ENCODE data around the gene USP6. TPM values are rescaled to one million over a fixed set of nuclear protein-coding genes. Genes with fewer than 3 reads are reported as not detected.
"Not testable (repeated sequence)": the region's sequence is repeated elsewhere in the genome, so short reads cannot be mapped to it uniquely, and the experiment has no call there.

USP6 gene
- polyA plus RNA-seq, 2 donors: 0.02 to 0.04 TPM

- H3K4me1 ChIP-seq (ENCODE audit: control insufficient read depth in 2 of 2, insufficient read depth in 2 of 2, low read length in 1 of 2); H3K27ac ChIP-seq (ENCODE audit: low read depth in 2 of 2, low read length in 1 of 2); H3K27me3 ChIP-seq (ENCODE audit: control insufficient read depth in 1 of 2, insufficient read depth in 2 of 2, low read length in 2 of 2); H3K36me3 ChIP-seq (ENCODE audit: control insufficient read depth in 2 of 2, insufficient read depth in 2 of 2, low read length in 1 of 2); H3K9me3 ChIP-seq (ENCODE audit: control insufficient read depth in 2 of 2, insufficient read depth in 1 of 2, low read depth in 1 of 2, low read length in 1 of 2); H3K4me3 ChIP-seq (ENCODE audit: low read depth in 1 of 2, low read length in 2 of 2): not testable (repeated sequence)
- WGBS, 2 donors: 80 to 86% methylated on average over 1 of the region's 1 CpG
Measured at GRCh38 chr17:5146122-5146521, 30.3 kb downstream of the USP6 start.

DNA sequence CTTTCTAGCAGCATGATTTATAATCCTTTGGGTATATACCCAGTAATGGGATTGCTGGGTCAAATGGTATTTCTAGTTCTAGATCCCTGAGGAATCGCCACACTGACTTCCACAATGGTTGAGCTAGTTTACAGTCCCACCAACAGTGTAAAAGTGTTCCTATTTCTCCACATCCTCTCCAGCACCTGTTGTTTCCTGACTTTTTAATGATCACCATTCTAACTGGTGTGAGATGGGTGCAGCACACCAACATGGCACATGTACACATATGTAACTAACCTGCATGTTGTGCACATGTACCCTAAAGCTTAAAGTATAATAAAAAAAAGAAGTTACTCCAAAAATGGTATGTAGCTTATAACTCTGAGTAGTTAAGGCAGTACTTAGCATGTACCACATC, 44.9 kb downstream of the USP6 start:
- H3K27me3 ChIP-seq (ENCODE audit: control insufficient read depth in 1 of 2, insufficient read depth in 2 of 2, low read length in 2 of 2); H3K36me3 ChIP-seq (ENCODE audit: control insufficient read depth in 2 of 2, insufficient read depth in 2 of 2, low read length in 1 of 2); H3K4me3 ChIP-seq (ENCODE audit: low read depth in 1 of 2, low read length in 2 of 2); H3K9me3 ChIP-seq (ENCODE audit: control insufficient read depth in 2 of 2, insufficient read depth in 1 of 2, low read depth in 1 of 2, low read length in 1 of 2); H3K4me1 ChIP-seq (ENCODE audit: control insufficient read depth in 2 of 2, insufficient read depth in 2 of 2, low read length in 1 of 2); H3K27ac ChIP-seq (ENCODE audit: low read depth in 2 of 2, low read length in 1 of 2): not testable (repeated sequence)
- 83 to 100% methylated on average over 1 of the region's 1 CpG for WGBS, 2 donors

DNA sequence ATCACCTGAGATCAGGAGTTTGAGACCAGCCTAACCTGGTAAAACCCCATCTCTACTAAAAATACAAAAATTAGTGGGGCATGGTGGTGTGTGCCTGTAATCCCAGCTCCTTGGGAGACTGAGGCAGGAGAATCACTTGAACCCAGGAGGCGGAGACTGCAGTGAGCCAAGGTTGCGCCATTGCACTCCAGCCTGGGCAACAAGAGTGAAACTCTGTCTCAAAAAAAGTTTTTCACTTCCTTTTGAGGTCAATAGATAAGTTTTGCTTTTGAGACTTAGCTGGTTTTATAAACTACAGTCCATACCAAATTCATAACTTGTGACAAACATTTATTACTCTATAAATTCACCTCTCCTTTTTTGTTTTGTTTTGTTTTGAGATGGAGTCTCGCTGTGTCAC, 46.0 kb downstream of the USP6 start:
- H3K27me3 ChIP-seq (ENCODE audit: control insufficient read depth in 1 of 2, insufficient read depth in 2 of 2, low read length in 2 of 2); H3K9me3 ChIP-seq (ENCODE audit: control insufficient read depth in 2 of 2, insufficient read depth in 1 of 2, low read depth in 1 of 2, low read length in 1 of 2); H3K4me1 ChIP-seq (ENCODE audit: control insufficient read depth in 2 of 2, insufficient read depth in 2 of 2, low read length in 1 of 2); H3K4me3 ChIP-seq (ENCODE audit: low read depth in 1 of 2, low read length in 2 of 2); H3K36me3 ChIP-seq (ENCODE audit: control insufficient read depth in 2 of 2, insufficient read depth in 2 of 2, low read length in 1 of 2); H3K27ac ChIP-seq (ENCODE audit: low read depth in 2 of 2, low read length in 1 of 2): not testable (repeated sequence)
- WGBS, 2 donors: 77 to 82% methylated on average over 3 of the region's 3 CpGs

DNA sequence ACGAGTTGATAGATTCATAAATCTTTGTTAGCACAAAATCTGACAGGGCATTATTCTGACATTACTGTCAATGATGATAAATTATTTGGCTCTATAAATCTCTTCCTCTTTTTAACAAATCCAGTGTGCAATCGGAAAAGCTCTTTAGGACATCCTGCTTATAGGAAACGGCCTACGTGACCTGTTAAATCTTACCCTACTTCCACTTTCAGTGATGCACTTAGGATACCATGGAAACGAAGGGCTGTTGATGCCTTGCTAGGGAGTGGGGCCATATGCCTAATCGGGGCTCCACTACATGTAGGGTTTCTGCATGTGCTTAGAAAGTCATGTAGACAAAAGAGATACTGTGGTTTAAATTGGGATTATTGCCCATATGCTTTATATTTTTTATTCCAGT, 48.6 kb downstream of the USP6 start:
- H3K9me3 ChIP-seq (ENCODE audit: control insufficient read depth in 2 of 2, insufficient read depth in 1 of 2, low read depth in 1 of 2, low read length in 1 of 2): no peaks in the 10 kb centered on the region
- no peaks in the 10 kb centered on the region for H3K4me1 ChIP-seq (ENCODE audit: control insufficient read depth in 2 of 2, insufficient read depth in 2 of 2, low read length in 1 of 2)
- no peak overlapping the region for H3K4me3 ChIP-seq (ENCODE audit: low read depth in 1 of 2, low read length in 2 of 2)
- H3K27ac ChIP-seq (ENCODE audit: low read depth in 2 of 2, low read length in 1 of 2): no peak overlapping the region
- no peaks in the 10 kb centered on the region for H3K36me3 ChIP-seq (ENCODE audit: control insufficient read depth in 2 of 2, insufficient read depth in 2 of 2, low read length in 1 of 2)
- 73 to 74% methylated on average over 6 of the region's 6 CpGs for WGBS, 2 donors
- no peaks in the 10 kb centered on the region for H3K27me3 ChIP-seq (ENCODE audit: control insufficient read depth in 1 of 2, insufficient read depth in 2 of 2, low read length in 2 of 2)

DNA sequence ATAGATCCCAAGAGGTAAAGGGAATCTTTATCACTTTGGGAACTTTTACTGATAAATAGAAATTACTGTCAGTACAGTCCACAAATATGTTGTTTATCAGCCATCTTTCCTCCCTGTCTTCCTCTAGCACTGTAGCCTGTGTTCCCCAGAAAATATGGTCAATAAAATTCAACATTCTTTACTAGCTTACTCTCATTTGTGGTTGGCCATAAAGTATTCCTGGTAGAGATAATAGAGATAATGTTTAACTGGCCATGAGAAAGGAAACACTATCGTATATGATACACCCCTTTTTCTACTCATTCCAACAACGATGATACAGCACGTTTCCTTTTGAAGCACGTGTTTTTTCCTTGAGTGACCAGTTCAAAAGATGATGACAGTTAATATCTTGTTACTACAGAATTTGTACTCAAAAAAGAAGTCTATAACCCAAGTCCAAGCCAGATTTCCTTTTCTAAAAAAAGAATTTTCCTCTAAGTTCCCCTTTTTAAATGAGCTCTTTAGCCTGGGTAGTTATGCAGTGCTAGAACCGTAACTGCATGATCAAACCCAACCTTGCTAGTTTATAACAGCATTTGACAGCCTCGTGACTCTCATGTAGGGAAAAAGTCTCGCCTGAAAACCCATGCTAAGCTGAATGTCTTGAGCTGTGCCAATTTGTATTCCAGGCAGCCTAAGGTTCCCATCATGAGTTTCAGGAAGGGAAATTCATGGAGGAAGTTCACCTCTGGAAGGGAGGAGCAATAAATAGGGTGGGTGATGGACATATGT, 50.1 kb downstream of the USP6 start:
- not testable (repeated sequence) for H3K27me3 ChIP-seq (ENCODE audit: control insufficient read depth in 1 of 2, insufficient read depth in 2 of 2, low read length in 2 of 2); H3K36me3 ChIP-seq (ENCODE audit: control insufficient read depth in 2 of 2, insufficient read depth in 2 of 2, low read length in 1 of 2); H3K4me3 ChIP-seq (ENCODE audit: low read depth in 1 of 2, low read length in 2 of 2); H3K9me3 ChIP-seq (ENCODE audit: control insufficient read depth in 2 of 2, insufficient read depth in 1 of 2, low read depth in 1 of 2, low read length in 1 of 2); H3K4me1 ChIP-seq (ENCODE audit: control insufficient read depth in 2 of 2, insufficient read depth in 2 of 2, low read length in 1 of 2); H3K27ac ChIP-seq (ENCODE audit: low read depth in 2 of 2, low read length in 1 of 2)
- WGBS, 2 donors: 65 to 70% methylated on average over 4 of the region's 7 CpGs

GRCh38 chr17:5175027-5175426, 59.2 kb downstream of the USP6 start:
- H3K4me3 ChIP-seq (ENCODE audit: low read depth in 1 of 2, low read length in 2 of 2); H3K27ac ChIP-seq (ENCODE audit: low read depth in 2 of 2, low read length in 1 of 2); H3K27me3 ChIP-seq (ENCODE audit: control insufficient read depth in 1 of 2, insufficient read depth in 2 of 2, low read length in 2 of 2); H3K36me3 ChIP-seq (ENCODE audit: control insufficient read depth in 2 of 2, insufficient read depth in 2 of 2, low read length in 1 of 2); H3K4me1 ChIP-seq (ENCODE audit: control insufficient read depth in 2 of 2, insufficient read depth in 2 of 2, low read length in 1 of 2): not testable (repeated sequence)
- 90 to 94% methylated on average over 7 of the region's 7 CpGs for WGBS, 2 donors
- peaks cover 10 to 15% of the 10 kb centered on the region in 2 donors for H3K9me3 ChIP-seq (ENCODE audit: control insufficient read depth in 2 of 2, insufficient read depth in 1 of 2, low read depth in 1 of 2, low read length in 1 of 2)

- WGBS, 2 donors: 98% methylated on average over 12 of the region's 12 CpGs
- H3K36me3 ChIP-seq (ENCODE audit: control insufficient read depth in 2 of 2, insufficient read depth in 2 of 2, low read length in 1 of 2): peaks cover 0 to 2% of the 10 kb centered on the region in 2 donors
- no peak overlapping the region for H3K4me3 ChIP-seq (ENCODE audit: low read depth in 1 of 2, low read length in 2 of 2)
- no peaks in the 10 kb centered on the region for H3K27me3 ChIP-seq (ENCODE audit: control insufficient read depth in 1 of 2, insufficient read depth in 2 of 2, low read length in 2 of 2)
- peaks cover 22 to 33% of the 10 kb centered on the region in 2 donors for H3K9me3 ChIP-seq (ENCODE audit: control insufficient read depth in 2 of 2, insufficient read depth in 1 of 2, low read depth in 1 of 2, low read length in 1 of 2)
- H3K4me1 ChIP-seq (ENCODE audit: control insufficient read depth in 2 of 2, insufficient read depth in 2 of 2, low read length in 1 of 2): no peaks in the 10 kb centered on the region
- H3K27ac ChIP-seq (ENCODE audit: low read depth in 2 of 2, low read length in 1 of 2): no peak overlapping the region
Measured at GRCh38 chr17:5179003-5179402, 63.2 kb downstream of the USP6 start.

DNA sequence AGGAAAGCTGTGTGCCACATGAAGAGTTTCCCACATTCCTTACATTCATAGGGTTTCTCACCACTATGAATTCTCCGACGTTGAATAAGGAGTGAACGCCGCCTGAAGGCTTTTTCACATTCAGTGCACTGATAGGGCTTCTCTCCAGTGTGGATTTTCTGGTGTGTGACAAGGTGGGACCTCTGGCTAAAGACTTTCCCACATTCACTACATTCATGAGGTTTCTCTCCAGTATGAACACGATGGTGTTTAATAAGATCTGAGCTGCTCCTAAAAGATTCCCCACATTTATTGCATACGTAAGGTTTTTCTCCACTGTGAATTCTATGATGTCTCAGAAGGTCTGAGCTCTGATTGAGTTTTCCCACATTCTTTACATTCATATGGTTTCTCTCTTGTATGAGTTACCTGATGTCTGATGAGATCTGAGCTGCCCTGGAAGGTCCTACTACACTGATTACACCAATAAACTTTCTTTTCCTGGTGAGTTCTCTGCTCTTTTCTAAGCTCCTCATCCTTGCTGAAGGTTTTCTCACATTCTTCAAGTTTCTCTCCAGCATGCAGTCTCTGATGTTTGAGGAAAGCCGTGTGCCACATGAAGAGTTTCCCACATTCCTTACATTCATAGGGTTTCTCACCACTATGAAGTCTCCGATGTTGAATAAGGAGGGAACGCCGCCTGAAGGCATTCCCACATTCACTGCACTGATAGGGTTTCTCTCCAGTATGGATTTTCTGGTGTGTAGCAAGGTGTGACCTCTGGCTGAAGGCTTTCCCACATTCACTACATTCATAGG, 65.9 kb downstream of the USP6 start:
- WGBS, 2 donors: 96 to 97% methylated on average over 10 of the region's 10 CpGs
- H3K4me3 ChIP-seq (ENCODE audit: low read depth in 1 of 2, low read length in 2 of 2): no peak overlapping the region
- peaks cover 32 to 36% of the 10 kb centered on the region in 2 donors for H3K9me3 ChIP-seq (ENCODE audit: control insufficient read depth in 2 of 2, insufficient read depth in 1 of 2, low read depth in 1 of 2, low read length in 1 of 2)
- no peaks in the 10 kb centered on the region for H3K36me3 ChIP-seq (ENCODE audit: control insufficient read depth in 2 of 2, insufficient read depth in 2 of 2, low read length in 1 of 2)
- H3K27ac ChIP-seq (ENCODE audit: low read depth in 2 of 2, low read length in 1 of 2): no peak overlapping the region
- no peaks in the 10 kb centered on the region for H3K27me3 ChIP-seq (ENCODE audit: control insufficient read depth in 1 of 2, insufficient read depth in 2 of 2, low read length in 2 of 2)
- H3K4me1 ChIP-seq (ENCODE audit: control insufficient read depth in 2 of 2, insufficient read depth in 2 of 2, low read length in 1 of 2): no peaks in the 10 kb centered on the region

DNA sequence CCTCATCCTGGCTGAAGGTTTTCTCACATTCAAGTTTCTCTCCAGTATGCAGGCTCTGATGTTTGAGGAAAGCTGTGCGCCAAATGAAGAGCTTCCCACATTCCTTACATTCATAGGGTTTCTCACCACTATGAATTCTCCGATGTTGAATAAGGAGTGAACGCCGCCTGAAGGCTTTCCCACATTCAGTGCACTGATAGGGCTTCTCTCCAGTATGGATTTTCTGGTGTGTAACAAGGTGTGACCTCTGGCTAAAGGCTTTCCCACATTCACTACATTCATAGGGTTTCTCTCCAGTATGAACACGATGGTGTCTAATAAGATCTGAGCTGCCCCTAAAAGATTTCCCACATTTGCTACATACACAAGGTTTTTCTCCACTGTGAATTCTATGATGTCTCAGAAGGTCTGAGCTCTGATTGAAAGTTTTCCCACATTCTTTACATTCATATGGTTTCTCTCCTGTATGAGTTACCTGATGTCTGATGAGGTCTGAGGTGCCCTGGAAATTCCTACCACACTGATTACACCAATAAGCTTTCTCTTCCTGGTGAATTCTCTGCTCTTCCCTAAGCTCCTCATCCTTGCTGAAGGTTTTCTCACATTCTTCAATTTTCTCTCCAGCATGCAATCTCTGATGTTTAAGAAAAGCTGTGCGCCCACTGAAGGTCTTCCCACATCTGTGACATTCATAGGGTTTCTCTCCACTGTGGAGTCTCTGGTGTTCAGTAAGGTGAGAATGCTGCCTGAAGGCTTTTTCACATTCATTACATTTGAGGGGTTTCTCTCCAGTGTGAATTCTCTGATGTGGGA, 67.0 kb downstream of the USP6 start:
- no peak overlapping the region for H3K4me3 ChIP-seq (ENCODE audit: low read depth in 1 of 2, low read length in 2 of 2)
- 97 to 98% methylated on average over 6 of the region's 6 CpGs for WGBS, 2 donors
- no peak overlapping the region for H3K27ac ChIP-seq (ENCODE audit: low read depth in 2 of 2, low read length in 1 of 2)
- H3K27me3 ChIP-seq (ENCODE audit: control insufficient read depth in 1 of 2, insufficient read depth in 2 of 2, low read length in 2 of 2): no peaks in the 10 kb centered on the region
- H3K36me3 ChIP-seq (ENCODE audit: control insufficient read depth in 2 of 2, insufficient read depth in 2 of 2, low read length in 1 of 2): no peaks in the 10 kb centered on the region
- H3K4me1 ChIP-seq (ENCODE audit: control insufficient read depth in 2 of 2, insufficient read depth in 2 of 2, low read length in 1 of 2): no peaks in the 10 kb centered on the region
- H3K9me3 ChIP-seq (ENCODE audit: control insufficient read depth in 2 of 2, insufficient read depth in 1 of 2, low read depth in 1 of 2, low read length in 1 of 2): peaks cover 26 to 38% of the 10 kb centered on the region in 2 donors
